HG02840 (cell line): ENCODE data around the gene FAM221A.
"Not testable (repeated sequence)": the region's sequence is repeated elsewhere in the genome, so short reads cannot be mapped to it uniquely, and the experiment has no call there.

Experiments
- ATAC-seq: cut with Tn5 transposase; IDR thresholded peaks from one replicate; pipeline ENCODE4 v1.9.1; 2021; ENCODE audit warnings: mild to moderate bottlenecking, moderate library complexity, moderate number of reproducible peaks; ENCODE audit not compliant: unreplicated experiment, low FRiP score

Gene FAM221A, protein sequence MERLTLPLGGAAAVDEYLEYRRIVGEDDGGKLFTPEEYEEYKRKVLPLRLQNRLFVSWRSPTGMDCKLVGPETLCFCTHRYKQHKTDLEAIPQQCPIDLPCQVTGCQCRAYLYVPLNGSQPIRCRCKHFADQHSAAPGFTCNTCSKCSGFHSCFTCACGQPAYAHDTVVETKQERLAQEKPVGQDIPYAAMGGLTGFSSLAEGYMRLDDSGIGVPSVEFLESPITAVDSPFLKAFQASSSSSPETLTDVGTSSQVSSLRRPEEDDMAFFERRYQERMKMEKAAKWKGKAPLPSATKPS

GRCh38 chr7:23679898-23680413 is at the start of gene FAM221A:
TSS of gene FAM221A (plus strand) at chr7:23680199. CDS start at chr7:23680219, 20 bp downstream.
- ATAC-seq, result peak; percentile 88

DNA sequence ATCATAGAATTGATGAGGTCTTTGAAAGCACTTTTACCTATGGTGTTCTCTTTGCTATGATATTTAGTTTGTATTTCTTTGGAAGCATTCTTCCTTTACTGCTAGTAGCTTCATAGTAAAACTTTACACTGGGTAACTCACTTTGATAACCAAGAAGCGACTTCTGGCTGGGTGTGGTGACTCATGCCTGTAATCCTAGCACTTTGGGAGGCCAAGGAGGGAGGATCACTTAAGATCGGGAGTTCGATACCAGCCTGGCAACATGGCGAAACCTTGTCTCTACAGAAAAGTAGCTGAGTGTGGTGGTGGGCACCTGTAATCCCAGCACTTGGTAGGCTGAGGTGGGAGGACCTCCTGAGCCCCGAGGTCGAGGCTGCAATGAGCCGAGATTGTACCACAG is 46.6 kb upstream of the FAM221A start:
- no peak for ATAC-seq

GRCh38 chr7:23645822-23646221 is 34.2 kb upstream of the FAM221A start:
- ATAC-seq, result no peak

DNA sequence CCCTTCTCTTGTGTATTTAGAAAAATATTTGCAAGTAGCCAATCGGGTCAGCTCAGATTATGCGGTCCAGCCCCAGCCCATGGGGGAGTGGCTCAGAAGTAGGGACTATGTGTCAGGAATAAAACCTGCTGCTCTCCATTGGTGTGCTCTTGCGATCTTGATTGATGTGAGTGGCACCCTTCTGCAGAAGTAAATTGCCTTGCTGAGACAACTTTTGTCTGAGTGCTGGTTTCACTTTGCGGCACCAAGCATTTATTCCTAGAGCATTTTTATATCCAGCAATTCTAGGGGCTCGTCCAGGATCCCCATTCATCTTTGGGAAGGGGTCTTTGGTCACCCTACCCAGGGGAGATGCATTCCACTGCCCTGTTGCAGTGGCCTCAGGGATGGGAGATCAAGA is 26.1 kb upstream of the FAM221A start:
- ATAC-seq, result no peak

DNA sequence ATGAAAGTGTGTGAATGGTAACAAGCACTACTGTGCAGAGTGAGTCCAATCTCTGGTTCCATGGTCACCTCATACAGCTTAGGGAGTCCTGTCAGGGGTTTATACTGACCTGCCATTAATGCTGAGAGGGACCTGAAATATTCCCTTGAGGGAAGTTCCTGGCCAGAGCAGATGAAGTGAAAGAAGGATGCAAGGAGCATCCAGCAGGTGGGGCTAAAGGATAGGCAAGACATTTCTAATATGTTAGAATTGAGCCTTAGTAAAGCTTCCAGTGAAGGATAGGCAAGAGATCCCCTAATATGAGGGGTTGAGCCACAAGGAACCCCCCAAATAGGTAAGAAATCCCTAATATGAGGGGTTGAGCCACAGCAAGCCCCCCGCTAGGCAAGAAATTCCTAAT is 25.5 kb upstream of the FAM221A start:
- ATAC-seq, result no peak

DNA sequence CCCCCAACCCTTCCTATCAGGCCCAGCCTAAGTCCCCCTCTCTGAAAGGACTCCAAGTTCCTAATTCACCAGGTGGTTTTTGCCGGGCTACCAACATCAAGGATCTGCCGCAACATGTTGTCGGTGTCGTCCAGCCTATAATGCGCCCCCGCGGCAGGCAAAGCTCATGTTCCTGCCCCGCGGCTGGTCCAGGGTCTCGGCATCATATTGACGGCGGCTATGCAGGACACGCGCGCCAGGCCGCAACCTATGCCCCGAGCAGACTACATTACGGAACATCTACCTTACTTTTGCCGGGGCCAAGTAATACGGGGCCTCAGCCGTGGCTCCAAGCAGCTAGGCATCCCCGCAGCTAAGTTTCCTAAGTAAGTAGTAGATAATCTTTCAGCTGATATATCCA is 24.6 kb upstream of the FAM221A start:
- no peak for ATAC-seq

DNA sequence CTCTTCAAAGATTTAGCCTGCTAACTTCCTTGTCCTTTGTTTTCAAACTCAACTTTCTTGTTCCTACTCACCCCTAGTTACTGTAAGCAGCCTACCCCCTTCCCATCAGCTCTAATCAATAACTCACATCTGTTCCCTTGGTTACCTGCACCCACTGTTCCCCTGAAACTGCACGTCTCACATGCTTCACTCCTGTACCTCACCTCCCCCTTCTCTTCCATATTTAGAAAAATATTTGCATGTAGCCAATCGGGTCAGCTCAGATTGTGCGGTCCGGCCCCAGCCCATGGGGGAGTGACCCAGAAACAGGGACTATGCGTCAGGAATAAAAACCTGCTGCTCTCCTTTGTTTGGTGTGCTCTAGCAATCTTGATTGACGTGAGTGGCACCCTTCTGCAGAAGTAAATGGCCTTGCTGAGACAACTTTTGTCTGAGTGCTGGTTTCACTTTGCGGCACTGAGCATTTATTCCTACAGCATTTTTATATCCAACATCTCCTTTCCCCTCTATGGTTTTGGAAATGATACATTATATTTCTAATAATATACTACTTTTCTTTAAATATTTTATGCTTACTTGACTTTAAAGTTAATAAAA is 21.1 kb upstream of the FAM221A start:
- no peak for ATAC-seq

DNA sequence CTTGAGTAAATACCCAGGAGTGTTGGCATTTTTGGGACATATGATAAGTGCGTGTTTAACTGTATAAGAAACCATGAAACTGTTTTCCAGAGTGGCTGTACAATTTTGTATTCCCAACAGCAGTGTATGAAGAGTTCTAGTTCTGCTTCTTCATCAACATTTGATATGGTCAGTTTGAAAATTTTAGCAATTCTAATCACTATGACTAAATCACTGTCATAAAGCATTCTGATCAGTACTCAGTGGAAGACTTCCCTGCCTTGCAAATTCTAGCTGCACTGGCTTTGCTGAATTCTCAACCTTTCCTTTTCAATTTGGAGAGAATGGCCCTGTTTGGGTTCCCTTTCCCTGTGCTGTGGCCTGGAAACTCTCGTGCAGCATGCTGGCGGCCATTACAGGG is 18.6 kb upstream of the FAM221A start:
- no peak for ATAC-seq

DNA sequence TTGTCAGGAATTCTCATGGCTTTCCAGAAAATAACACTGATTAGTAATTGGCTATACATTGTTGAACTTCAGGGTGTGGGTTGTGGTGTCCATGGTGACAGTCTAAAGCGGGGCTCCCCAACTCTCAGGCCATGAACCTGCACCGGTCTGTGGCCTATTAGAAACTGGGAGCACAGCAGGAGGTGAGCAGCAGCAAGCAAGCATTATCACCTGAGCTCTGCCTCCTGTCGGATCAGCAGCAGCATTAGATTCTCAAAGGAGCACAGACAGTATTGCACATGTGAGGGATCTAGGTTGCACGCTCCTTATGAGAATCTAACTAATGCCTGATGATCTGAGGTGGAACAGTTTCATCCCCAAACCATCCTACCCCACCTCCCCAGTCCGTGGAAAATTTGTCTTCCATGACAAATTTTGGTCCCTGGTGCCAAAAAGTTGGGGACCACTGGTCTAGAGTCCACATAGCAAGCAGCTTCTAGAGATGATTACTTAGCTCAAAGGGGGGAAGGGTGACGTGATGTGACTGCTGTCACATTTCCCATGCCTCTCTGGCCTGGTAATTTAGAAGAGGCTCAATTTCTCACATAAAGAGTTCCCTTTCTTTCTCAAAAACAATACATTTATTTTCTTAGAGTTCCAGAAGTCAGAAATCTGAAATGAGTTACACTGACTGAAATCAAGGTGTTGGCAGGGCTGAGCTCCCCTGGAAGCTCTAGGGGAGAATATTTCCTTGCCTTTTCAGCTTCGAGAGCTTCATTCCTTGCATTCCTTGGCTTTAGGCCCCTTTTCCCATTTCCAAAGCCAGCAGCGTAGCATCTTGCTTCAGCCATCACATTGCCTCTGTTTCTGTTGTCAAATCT is 17.6 kb upstream of the FAM221A start:
- ATAC-seq, result no peak

DNA sequence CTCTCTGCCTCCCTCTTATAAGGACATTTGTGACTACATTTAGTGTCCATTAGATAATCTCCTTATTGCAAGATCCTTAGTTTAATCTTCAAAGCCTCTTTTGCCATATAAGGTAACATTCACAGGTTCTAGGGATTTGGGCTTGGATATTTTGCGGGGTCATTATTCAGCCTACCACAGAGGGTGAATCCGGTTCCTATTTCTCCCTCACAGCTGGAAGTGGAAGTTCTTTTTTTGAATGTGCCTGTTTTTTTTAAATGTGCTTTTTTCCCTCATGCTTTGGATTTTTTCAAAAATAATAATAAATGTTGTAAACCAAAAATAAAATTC is 17.1 kb upstream of the FAM221A start:
- no peak for ATAC-seq

- no peak for ATAC-seq
Observed at GRCh38 chr7:23664122-23664521, 15.9 kb upstream of the FAM221A start.

DNA sequence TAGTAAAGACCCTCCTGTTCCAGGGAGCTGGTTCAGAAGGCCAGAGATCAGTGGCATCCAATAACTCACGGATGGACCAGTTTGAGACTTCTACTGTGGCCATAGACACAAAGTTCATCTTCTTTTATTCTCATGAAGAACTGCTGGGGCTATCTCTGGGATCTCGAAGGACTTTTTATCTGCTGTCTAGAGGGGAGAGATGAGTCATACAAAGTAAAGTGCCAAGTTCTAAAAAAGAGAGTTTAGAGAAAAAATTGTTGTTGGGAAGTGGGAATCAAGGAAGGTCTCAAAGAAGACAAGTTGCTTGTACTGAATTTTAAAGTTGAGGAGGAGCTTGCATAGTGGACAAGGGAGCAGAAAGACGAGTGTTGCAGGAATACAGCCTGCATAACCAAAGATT is 8.0 kb upstream of the FAM221A start:
- no peak for ATAC-seq

DNA sequence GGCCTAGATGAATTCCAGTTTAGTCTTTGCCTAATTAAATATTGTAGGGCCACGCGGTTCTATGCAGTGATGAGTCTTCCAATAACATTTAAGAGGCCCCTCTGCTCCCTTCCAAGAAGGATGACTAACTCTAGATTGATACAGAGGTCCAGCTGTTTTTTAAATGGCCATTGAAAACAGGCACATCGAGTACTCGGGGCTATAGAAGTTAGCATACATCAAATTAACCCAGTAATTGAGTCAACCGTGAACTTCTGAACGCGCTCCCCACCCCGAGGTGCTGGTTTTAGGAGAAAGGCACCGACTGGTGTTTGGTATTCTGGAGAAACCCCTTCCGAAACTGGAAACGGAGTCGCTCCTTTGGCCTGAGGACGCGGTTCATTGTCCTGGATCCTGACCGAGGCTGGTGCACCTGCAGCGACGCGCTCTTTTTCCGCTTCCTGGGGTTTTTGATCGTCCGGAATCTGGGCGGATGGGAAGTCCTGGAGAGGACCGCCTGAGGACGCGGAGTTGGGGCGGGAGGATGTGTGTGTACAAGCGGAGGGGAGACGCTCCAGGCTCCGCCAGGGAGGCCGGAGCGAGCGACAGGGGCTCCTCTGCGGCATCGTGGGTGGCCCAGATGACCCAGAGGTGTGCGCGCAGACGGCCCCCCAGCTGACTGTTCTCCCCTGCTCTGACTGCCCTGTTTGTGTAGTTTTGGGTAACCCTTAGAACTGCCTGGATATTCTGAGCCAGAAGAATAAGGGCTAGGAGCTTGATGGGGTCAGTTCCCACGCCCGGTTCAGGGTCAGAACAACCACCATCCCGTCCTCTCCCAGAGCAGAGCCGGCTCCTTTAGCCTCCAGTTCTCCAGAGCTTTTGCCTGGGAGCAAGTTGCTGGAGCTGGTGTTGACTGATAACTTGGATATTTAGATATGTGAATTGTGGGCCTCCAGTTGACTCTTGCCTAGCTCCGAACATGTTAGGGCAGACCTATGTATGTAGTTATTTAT is 711 bp downstream of the FAM221A start:
- peak; percentile 23 for ATAC-seq

GRCh38 chr7:23684041-23684440 is 4.0 kb downstream of the FAM221A start:
- ATAC-seq, result not testable (repeated sequence)

GRCh38 chr7:23685731-23686130 is 5.7 kb downstream of the FAM221A start:
- ATAC-seq, result no peak

DNA sequence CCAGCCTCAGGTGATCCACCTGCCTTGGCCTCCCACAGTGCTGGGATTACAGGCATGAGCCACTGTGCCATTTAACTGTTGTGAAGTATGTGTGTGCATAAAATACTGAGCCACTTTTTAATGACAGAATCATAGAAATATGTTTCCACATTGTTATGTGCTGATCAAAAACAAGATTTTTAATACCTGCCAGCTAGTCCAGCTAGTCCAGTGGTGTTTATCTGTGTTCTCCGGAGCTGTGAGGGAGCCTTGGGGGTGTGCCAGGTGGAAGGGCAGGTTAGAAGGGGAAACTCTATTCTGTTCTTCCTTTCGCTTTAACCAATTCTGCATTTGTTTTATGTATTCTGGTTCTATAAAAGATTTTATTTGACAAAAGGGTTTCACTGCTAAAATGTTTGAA is 7.0 kb downstream of the FAM221A start:
- no peak for ATAC-seq

DNA sequence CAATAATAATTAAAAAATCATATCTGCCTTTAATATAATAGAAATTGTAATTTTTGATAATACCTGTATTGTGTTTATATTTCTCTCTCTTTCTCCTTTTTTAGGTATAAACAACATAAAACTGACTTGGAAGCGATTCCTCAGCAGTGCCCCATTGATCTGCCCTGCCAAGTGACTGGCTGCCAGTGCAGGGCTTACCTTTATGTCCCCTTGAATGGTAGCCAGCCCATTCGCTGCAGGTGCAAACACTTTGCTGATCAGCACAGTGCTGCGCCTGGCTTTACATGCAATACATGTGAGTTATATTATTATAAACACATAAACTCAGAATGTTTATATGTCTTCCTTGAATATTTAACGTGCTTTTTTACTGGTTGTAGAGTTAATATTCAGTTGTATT is 9.2 kb downstream of the FAM221A start:
- ATAC-seq, result no peak

- ATAC-seq, result no peak
Observed at GRCh38 chr7:23691320-23691719, 11.3 kb downstream of the FAM221A start.

DNA sequence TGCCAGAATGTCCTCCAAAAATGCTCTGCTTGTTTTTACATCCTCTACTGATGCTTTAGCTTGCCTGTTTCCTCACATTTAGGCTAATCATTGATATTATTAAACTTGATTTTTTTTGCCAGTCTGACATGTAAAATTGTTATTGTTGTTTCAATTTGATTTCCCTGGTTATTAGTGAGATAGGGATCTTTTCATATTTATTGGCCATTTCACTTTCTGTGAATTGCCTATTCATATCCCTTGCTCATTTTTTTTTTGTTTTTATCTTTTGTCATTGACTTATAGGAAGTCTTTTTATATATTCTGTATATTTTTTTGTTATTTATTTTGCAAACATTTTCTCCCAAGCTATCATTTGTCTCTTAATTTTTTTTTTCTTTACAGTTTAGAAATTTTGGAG is 13.2 kb downstream of the FAM221A start:
- no peak for ATAC-seq

DNA sequence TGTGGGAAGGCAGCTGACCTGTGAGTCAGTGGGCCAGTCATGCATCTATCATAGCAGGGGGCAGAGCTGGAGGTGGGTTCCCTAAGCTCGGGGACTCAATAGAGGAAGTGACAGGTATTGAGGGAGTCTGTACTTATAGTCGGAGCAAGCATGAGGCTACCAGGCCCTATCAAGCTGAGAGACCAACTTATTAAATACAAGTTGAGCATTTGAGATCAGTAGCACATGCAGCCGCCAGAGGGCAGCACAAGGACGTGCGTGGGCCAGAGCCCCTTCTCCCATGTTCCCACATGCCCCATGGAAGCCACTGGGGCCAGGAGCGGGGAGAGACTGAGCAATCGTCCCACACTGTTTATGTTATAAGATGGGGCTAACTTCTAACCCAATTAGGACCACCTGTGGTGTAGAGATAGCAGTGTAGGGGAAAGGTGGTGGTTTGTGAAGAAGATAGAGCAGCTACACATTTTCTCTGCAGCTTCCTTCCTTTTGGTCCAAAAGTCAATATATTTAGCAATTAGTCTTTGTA is 17.0 kb downstream of the FAM221A start:
- ATAC-seq, result no peak
